Testis (tissue), 3 donors: ENCODE results near the gene DAAM2. TPM values are rescaled to one million over a fixed set of nuclear protein-coding genes. Genes with fewer than 3 reads are reported as not detected.

ENCODE experiments used
- DNase-seq: peaks from one replicate; pipeline ENCODE4 v3.0.0-alpha.2; 2019
- H3K27ac ChIP-seq, 2 donors: fragments of 200-600 bp; sonication (generic); one replicate each; pipeline ENCODE4 v1.5.1; 2019
- H3K27me3 ChIP-seq: fragments of 200-600 bp; sonication (generic); one replicate; pipeline ENCODE4 v1.5.1; 2019
- H3K36me3 ChIP-seq: fragments of 200-600 bp; sonication (generic); one replicate; pipeline ENCODE4 v1.5.1; 2017; ENCODE audit warnings: low read depth; ENCODE audit errors: missing control alignments
- H3K4me1 ChIP-seq: fragments of 200-600 bp; sonication (generic); one replicate; pipeline ENCODE4 v1.5.1; 2019
- H3K4me3 ChIP-seq, 2 donors: fragments of 200-600 bp; sonication (generic); one replicate each; pipeline ENCODE4 v1.5.1; 2017 to 2019
- H3K9me3 ChIP-seq: fragments of 200-600 bp; sonication (generic); one replicate; pipeline ENCODE4 v1.5.1; 2017
- CTCF ChIP-seq, 3 experiments: fragments of 450-650 bp in 2 of 3; fragments of 200-600 bp in 1 of 3; sonication (generic) in 1 of 3; IDR thresholded peaks; one replicate each; pipeline ENCODE4 v1.5.1; 2016 to 2019; ENCODE audit warnings: antibody characterized with exemption in 3 of 3, mild to moderate bottlenecking in 2 of 3, moderate library complexity in 1 of 3
- POLR2A ChIP-seq: fragments of 450-650 bp; IDR thresholded peaks from one replicate; pipeline ENCODE4 v1.6.1; 2017; ENCODE audit warnings: antibody characterized with exemption, mild to moderate bottlenecking, moderate library complexity
- WGBS, 2 donors: methylation state at CpG; one replicate each; pipeline ENCODE4 v1.1.5; 2018; 5-methylcytosine and 5-hydroxymethylcytosine counted together
- intact Hi-C: fragments of 100-400 bp; cut with DNase I; formaldehyde crosslinking; loops from one replicate; pipeline ENCODE4 v1.15.1; 2023; ENCODE audit warnings: low total_unique reads
- polyA plus RNA-seq: library from polyadenylated mRNA; stranded (reverse); fragments of 350-450 nt; fragmentation: Illumina TruSeq; extraction: RNeasy Lipid Tissue Mini Kit (QIAGEN cat#74804); gene quantifications from one replicate; pipeline ENCODE4 v1.2.3, GENCODE V29; 2014; ENCODE audit warnings: low read depth, low replicate concordance; ENCODE audit not compliant: insufficient read depth
- total RNA-seq, 2 donors: library from RNA; depleted of rRNA; stranded (reverse); fragments of >200 nt; gene quantifications; one replicate each; pipeline ENCODE4 v1.2.3, GENCODE V29; 2016

Gene DAAM2
- total and polyA plus RNA-seq, 3 donors from 2014 or later, result 37.4 to 66.1 (median 64.5) TPM

GRCh38 chr6:39904946-39905639 is 112.9 kb downstream of the DAAM2 start:
- Histone ChIP-seq H3K36me3 (no peaks in the 10 kb centered on the region), H3K4me3 (no peak overlapping the region), H3K27ac (no peak overlapping the region), H3K27me3 (no peaks in the 10 kb centered on the region), H3K9me3 (no peaks in the 10 kb centered on the region), H3K4me1 (no peaks in the 10 kb centered on the region)
- TF ChIP-seq POLR2A, result no peak
- TF ChIP-seq CTCF (IDR thresholded peaks at IDR 0.05), result no peak
- intact Hi-C loops, result no loop called here
- WGBS, 2 donors, result 69 to 78% methylated on average over 4 of the region's 4 CpGs
- DNase-seq, result no peak

GRCh38 chr6:39905640-39905975 is 113.4 kb downstream of the DAAM2 start:
- WGBS, 2 donors, result 77 to 79% methylated on average over 4 of the region's 4 CpGs
- intact Hi-C loops, result no loop called here
- Histone ChIP-seq H3K9me3 (no peaks in the 10 kb centered on the region), H3K4me1 (no peaks in the 10 kb centered on the region), H3K27ac (no peak overlapping the region), H3K4me3 (no peak overlapping the region), H3K36me3 (no peaks in the 10 kb centered on the region), H3K27me3 (no peaks in the 10 kb centered on the region)
- DNase-seq, result no peak
- TF ChIP-seq POLR2A, result no peak
- TF ChIP-seq CTCF (IDR thresholded peaks at IDR 0.05), result no peak

- 78 to 100% methylated on average over 3 to 9 of the region's 13 CpGs for WGBS, 2 donors
- Histone ChIP-seq H3K4me3 (no peak overlapping the region), H3K4me1 (no peaks in the 10 kb centered on the region), H3K36me3 (no peaks in the 10 kb centered on the region), H3K27me3 (no peaks in the 10 kb centered on the region), H3K27ac (no peak overlapping the region), H3K9me3 (no peaks in the 10 kb centered on the region)
- intact Hi-C loops, result no loop called here
- no peak for DNase-seq
- TF ChIP-seq CTCF (IDR thresholded peaks at IDR 0.05) (no peak), POLR2A (no peak)
Measured at GRCh38 chr6:39906318-39906761, 114.2 kb downstream of the DAAM2 start.

- Histone ChIP-seq H3K9me3 (no peaks in the 10 kb centered on the region), H3K4me3 (no peak overlapping the region), H3K27ac (no peak overlapping the region), H3K4me1 (no peaks in the 10 kb centered on the region), H3K36me3 (no peaks in the 10 kb centered on the region), H3K27me3 (no peaks in the 10 kb centered on the region)
- 91 to 93% methylated on average over 5 of the region's 5 CpGs for WGBS, 2 donors
- intact Hi-C loops, result no loop called here
- TF ChIP-seq CTCF (IDR thresholded peaks at IDR 0.05), result no peak
- no peak for TF ChIP-seq POLR2A
- no peak for DNase-seq
Measured at GRCh38 chr6:39907871-39908575, 115.8 kb downstream of the DAAM2 start.
